Hepatocyte (in vitro differentiated cells): ENCODE measurements around the gene RORB.

Source experiments
- EZH2phosphoT487 ChIP-seq: fragments of 200-600 bp; sonication (generic); IDR thresholded peaks from one replicate; pipeline ENCODE4 v1.6.1; 2018; ENCODE audit warnings: antibody characterized with exemption, mild to moderate bottlenecking, low read depth, moderate library complexity; ENCODE audit not compliant: unreplicated experiment, severe bottlenecking
- TF ChIP-seq, protein P1 (sequence below): fragments of 200-600 bp; sonication (generic); IDR thresholded peaks from 2 replicates; pipeline ENCODE4 v1.5.1; 2016; ENCODE audit warnings: antibody characterized with exemption, mild to moderate bottlenecking; ENCODE audit not compliant: poor library complexity

DNA sequence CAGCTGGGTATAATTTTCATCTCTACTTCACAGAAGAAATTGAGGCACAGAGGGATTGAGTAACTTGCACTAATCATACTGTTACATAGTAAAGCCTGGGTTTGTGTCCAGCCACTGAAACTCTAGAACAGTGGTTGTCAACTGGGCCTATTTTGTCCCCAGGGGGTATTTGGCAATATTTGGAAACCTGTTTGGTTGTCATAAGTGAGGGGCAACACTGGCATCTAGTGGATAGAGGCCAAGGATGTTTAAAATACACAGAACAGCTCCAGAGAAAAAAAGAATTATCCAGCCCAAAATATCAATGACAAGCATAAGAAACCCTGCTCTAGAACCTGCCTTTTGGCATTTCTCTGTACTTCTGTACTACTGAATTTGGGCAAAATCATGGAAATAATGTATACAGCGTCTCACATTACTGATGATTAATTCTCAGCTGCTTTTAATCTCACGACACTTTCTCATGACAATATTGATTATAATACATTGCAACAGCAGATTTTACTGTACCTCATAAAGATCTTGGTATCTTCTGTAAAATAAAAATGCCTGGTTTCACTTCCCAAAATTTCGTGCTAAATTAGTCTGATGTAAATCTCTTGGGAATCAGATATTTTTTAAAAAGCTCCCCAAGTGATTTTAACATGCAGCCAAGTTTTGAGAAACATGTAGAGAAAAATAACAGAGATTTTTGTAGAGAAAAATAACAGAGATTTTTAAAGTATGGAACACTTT, 112.7 kb downstream of the RORB start:
- TF ChIP-seq EZH2phosphoT487 = no peak
- TF ChIP-seq, protein P1, sequence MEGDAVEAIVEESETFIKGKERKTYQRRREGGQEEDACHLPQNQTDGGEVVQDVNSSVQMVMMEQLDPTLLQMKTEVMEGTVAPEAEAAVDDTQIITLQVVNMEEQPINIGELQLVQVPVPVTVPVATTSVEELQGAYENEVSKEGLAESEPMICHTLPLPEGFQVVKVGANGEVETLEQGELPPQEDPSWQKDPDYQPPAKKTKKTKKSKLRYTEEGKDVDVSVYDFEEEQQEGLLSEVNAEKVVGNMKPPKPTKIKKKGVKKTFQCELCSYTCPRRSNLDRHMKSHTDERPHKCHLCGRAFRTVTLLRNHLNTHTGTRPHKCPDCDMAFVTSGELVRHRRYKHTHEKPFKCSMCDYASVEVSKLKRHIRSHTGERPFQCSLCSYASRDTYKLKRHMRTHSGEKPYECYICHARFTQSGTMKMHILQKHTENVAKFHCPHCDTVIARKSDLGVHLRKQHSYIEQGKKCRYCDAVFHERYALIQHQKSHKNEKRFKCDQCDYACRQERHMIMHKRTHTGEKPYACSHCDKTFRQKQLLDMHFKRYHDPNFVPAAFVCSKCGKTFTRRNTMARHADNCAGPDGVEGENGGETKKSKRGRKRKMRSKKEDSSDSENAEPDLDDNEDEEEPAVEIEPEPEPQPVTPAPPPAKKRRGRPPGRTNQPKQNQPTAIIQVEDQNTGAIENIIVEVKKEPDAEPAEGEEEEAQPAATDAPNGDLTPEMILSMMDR = no peak
